GM12878 (cell line): Measurements from ENCODE around the gene HADHA. TPM values are rescaled to one million over a fixed set of nuclear protein-coding genes. Genes with fewer than 3 reads are reported as not detected.

Source experiments
- ATAC-seq: fragments of 200-7000 bp; cut with Tn5 transposase; 3 replicates; pipeline ENCODE4 v1.9.1; 2020; ENCODE audit warnings: mild to moderate bottlenecking, moderate library complexity
- BruUV-seq: library from RNA; stranded (reverse); fragments of 400-500 nt; replicated peaks from 2 replicates; lab custom pipeline; 2021; lab: Mats Ljungman, UMichigan
- CTCF ChIA-PET: fragments of 300-600 bp; sonication (Branson Sonifier 250); formaldehyde crosslinking; extraction: SDS; loops from one replicate; lab custom pipeline; 2021; ENCODE audit warnings: inconsistent platforms; lab: Yijun Ruan, JAX
- POLR2A ChIA-PET: fragments of 350-600 bp; formaldehyde crosslinking; extraction: SDS; loops from one replicate; lab custom pipeline; 2021; ENCODE audit warnings: inconsistent platforms; lab: Charles Lee
- RAD21 ChIA-PET: fragments of 300-600 bp; sonication (Branson Sonifier 250); formaldehyde crosslinking; loops from one replicate; lab custom pipeline; 2023; ENCODE audit warnings: antibody characterized with exemption; ENCODE audit not compliant: unreplicated experiment; lab: Charles Lee
- SMC1A ChIA-PET: fragments of 300-600 bp; sonication (Branson Sonifier 250); formaldehyde crosslinking; loops from one replicate; lab custom pipeline; 2023; ENCODE audit not compliant: unreplicated experiment, uncharacterized antibody; lab: Charles Lee
- DNase-seq: peaks from one replicate; pipeline ENCODE4 v3.0.0-alpha.2; 2011; ENCODE audit warnings: low read depth, low spot score
- FAIRE-seq: peaks from 3 replicates; lab custom pipeline; 2011; peaks lifted over from hg19 to GRCh38; lab: Jason Lieb, UNC
- H2AFZ ChIP-seq: 2 replicates; pipeline ENCODE4 v1.6.0; 2011; ENCODE audit warnings: low read depth, low read length, control low read depth; ENCODE audit not compliant: control insufficient read depth
- H3K27ac ChIP-seq: 2 replicates; pipeline ENCODE4 v1.5.1; 2011; ENCODE audit warnings: control low read depth; ENCODE audit not compliant: control insufficient read depth, insufficient read depth
- H3K27me3 ChIP-seq, 2 experiments: replicated peaks in 1 of 2; 2 replicates each; pipeline versions ENCODE4 v1.6.0 to v1.6.1; 2011; ENCODE audit warnings: low read length in 1 of 2; ENCODE audit not compliant: control insufficient read depth in 2 of 2, insufficient read depth in 2 of 2
- H3K36me3 ChIP-seq, 2 experiments: 2 replicates each; pipeline ENCODE4 v1.5.1; 2011; ENCODE audit warnings: low read length in 1 of 2; ENCODE audit not compliant: control insufficient read depth in 2 of 2, insufficient read depth in 2 of 2
- H3K4me1 ChIP-seq: 2 replicates; pipeline ENCODE4 v1.6.1; 2011; ENCODE audit warnings: mild to moderate bottlenecking, low read length, moderate library complexity, mixed read lengths; ENCODE audit not compliant: control insufficient read depth, insufficient read depth
- H3K4me2 ChIP-seq: 2 replicates; pipeline ENCODE4 v1.6.0; 2011; ENCODE audit warnings: control low read depth; ENCODE audit not compliant: control insufficient read depth, insufficient read depth
- H3K4me3 ChIP-seq: fragments of 200-600 bp; sonication (generic); 2 replicates; pipeline ENCODE4 v1.5.1; 2016
- H3K79me2 ChIP-seq: 2 replicates; pipeline ENCODE4 v1.6.0; 2011; ENCODE audit warnings: low read length; ENCODE audit not compliant: control insufficient read depth, insufficient read depth
- H3K9ac ChIP-seq: 2 replicates; pipeline ENCODE4 v1.8.0; 2011; ENCODE audit warnings: low read length, control low read depth, mixed read lengths; ENCODE audit not compliant: control insufficient read depth, insufficient read depth
- H3K9me3 ChIP-seq: replicated peaks from 3 replicates; pipeline ENCODE4 v1.5.1; 2011; ENCODE audit warnings: mild to moderate bottlenecking, low read length; ENCODE audit not compliant: control insufficient read depth, insufficient read depth
- H4K20me1 ChIP-seq: 2 replicates; pipeline ENCODE4 v1.6.0; 2011; ENCODE audit not compliant: control insufficient read depth, insufficient read depth
- EGR1 ChIP-seq, 2 experiments: IDR thresholded peaks; 1 replicate in 1 of 2; 2 replicates in 1 of 2; pipeline ENCODE4 v1.6.1; 2011 to 2012; ENCODE audit warnings: low read depth in 2 of 2, low read length in 2 of 2, borderline replicate concordance in 1 of 2, mild to moderate bottlenecking in 1 of 2, moderate library complexity in 1 of 2
- RAD21 ChIP-seq: IDR thresholded peaks from 2 replicates; pipeline ENCODE4 v1.6.1; 2011; ENCODE audit warnings: mild to moderate bottlenecking, low read depth, low read length, moderate library complexity; ENCODE audit not compliant: insufficient read depth
- TCF12 ChIP-seq: IDR thresholded peaks from 2 replicates; pipeline ENCODE4 v1.6.1; 2011; ENCODE audit warnings: low read depth, mild to moderate bottlenecking, low read length
- YY1 ChIP-seq: IDR thresholded peaks from 2 replicates; pipeline ENCODE4 v1.6.1; 2011; ENCODE audit warnings: low read depth, mild to moderate bottlenecking, low read length
- ZBTB33 ChIP-seq: fragments of 450-650 bp; IDR thresholded peaks from 2 replicates; pipeline ENCODE4 v1.6.1; 2017; ENCODE audit warnings: mild to moderate bottlenecking
- WGBS: methylation state at CpG from one replicate; pipeline ENCODE4 v1.1.6; 2016; ENCODE audit warnings: low lambda C conversion rate; ENCODE audit not compliant: insufficient replicate concordance, insufficient coverage; ENCODE audit errors: missing lambda C conversion rate; 5-methylcytosine and 5-hydroxymethylcytosine counted together
- in situ Hi-C: fragments of 300-500 bp; cut with MboI; formaldehyde crosslinking; loops from 9 replicates; pipeline ENCODE4 v1.14.3; 2018; ENCODE audit warnings: mixed read lengths
- intact Hi-C: fragments of 100-400 bp; cut with micrococcal nuclease; formaldehyde crosslinking; loops from one replicate; pipeline ENCODE4 v1.14.2; 2022; ENCODE audit not compliant: unreplicated experiment
- polyA plus RNA-seq, 11 experiments: library from polyadenylated mRNA; depleted of rRNA in 4 of 11; unstranded in 6 of 11; stranded (reverse) in 5 of 11; fragments of >200 nt; fragmentation: Nextera tagmentation in 4 of 11; fragmentation: Illumina TruSeq in 1 of 11; extraction: Ambion mirVana in 4 of 11; extraction: Trizol in 1 of 11; gene quantifications; 1 replicate in 1 of 11; 2 replicates in 10 of 11; pipeline versions ENCODE4 v1.2.1 to v1.2.3, GENCODE V29; 2011 to 2016; ENCODE audit warnings: inconsistent platforms in 2 of 11, missing spikeins in 2 of 11, low read depth in 1 of 11
- total RNA-seq, 4 experiments: library from RNA; depleted of rRNA in 3 of 4; stranded (reverse); fragments of >200 nt in 3 of 4; fragmentation: Illumina TruSeq in 1 of 4; extraction: Trizol in 1 of 4; gene quantifications; 2 replicates each; pipeline versions ENCODE4 v1.2.1 to v1.2.3, GENCODE V29; 2013 to 2021

The HADHA gene
- total and polyA plus RNA-seq, 10 of the 15 experiments (the other 5 are each of a cell fraction or from before 2014, with no cell fraction given), result 109 to 207 (median 165) TPM

- TF ChIP-seq ZBTB33 (no peak), RAD21 (no peak)
Measured at GRCh38 chr2:26179446-26179913, 65.0 kb downstream of the HADHA start (continued).

GRCh38 chr2:26178746-26179436 is 65.5 kb downstream of the HADHA start:
- ChIA-PET RAD21 (interaction anchor here (0.9 kb wide), 1 partner anchor 91 kb away, joined by 3 read pairs; no protein-coding TSS in a partner anchor), CTCF (no interaction called here), POLR2A (no interaction called here), SMC1A (no interaction called here)
- DNase-seq (no peak), ATAC-seq (peak; percentile 41), FAIRE-seq (no peak)
- H3K9ac ChIP-seq, result no peak overlapping the region
- peaks cover 4 to 13% of the 10 kb centered on the region in 2 experiments for H3K27me3 ChIP-seq
- TF ChIP-seq TCF12 (no peak), YY1 (peak; percentile 58; the same call in 1 of the 2 replicates), EGR1 (IDR thresholded peaks at IDR 0.05; ENCODE audit: borderline replicate concordance in 1 of 2, low read depth in 2 of 2, low read length in 2 of 2) (0 out of 3 replicates have a peak, but pooled peaks of 1 of the 2 experiments have one; percentile 31)
- peak overlapping the region; percentile 44 for H2AFZ ChIP-seq
- no peaks in the 10 kb centered on the region for H3K9me3 ChIP-seq
- intact Hi-C loops, result no loop called here
- H3K4me3 ChIP-seq, result peak overlapping the region; percentile 41; the same call in 1 of the 2 replicates
- no peaks in the 10 kb centered on the region; the same call in 1 of the 2 replicates for H4K20me1 ChIP-seq
- no peaks in the 10 kb centered on the region for H3K36me3 ChIP-seq
- in situ Hi-C loops, result no loop called here
- peak overlapping the region; percentile 67 for H3K4me2 ChIP-seq
- H3K27ac ChIP-seq, result no peak overlapping the region
- no TSS peak for BruUV-seq
- WGBS, result 16% methylated on average over 17 of the region's 48 CpGs
- no peaks in the 10 kb centered on the region for H3K79me2 ChIP-seq
- H3K4me1 ChIP-seq, result no peaks in the 10 kb centered on the region; the same call in 1 of the 2 replicates
